ENCODE results near the gene CDHR2.
"Not testable (repeated sequence)": the region's sequence is repeated elsewhere in the genome, so short reads cannot be mapped to it uniquely, and the experiment has no call there.

Gene CDHR2

GRCh38 chr5:176588297-176588696 is 39.2 kb downstream of the CDHR2 start:
- Histone ChIP-seq H3K4me1 (ENCODE audit: control insufficient read depth, insufficient read depth, low read length) (no peaks in the 10 kb centered on the region), H3K27ac (ENCODE audit: low read depth, low read length) (no peak overlapping the region), H3K4me3 (ENCODE audit: low read depth, low read length) (no peak overlapping the region), H3K36me3 (ENCODE audit: control insufficient read depth, insufficient read depth, low read length) (no peaks in the 10 kb centered on the region), H3K27me3 (ENCODE audit: control insufficient read depth, insufficient read depth, low read length) (peaks cover 3% of the 10 kb centered on the region; the same call in 1 of the 2 replicates), H3K9me3 (ENCODE audit: control insufficient read depth, insufficient read depth, low read depth, low read length) (peaks cover 28% of the 10 kb centered on the region), H3K9ac (ENCODE audit: low read length) (no peak overlapping the region)

GRCh38 chr5:176589039-176589769 is 40.1 kb downstream of the CDHR2 start:
- Histone ChIP-seq H3K4me1 (ENCODE audit: control insufficient read depth, insufficient read depth, low read length) (no peaks in the 10 kb centered on the region), H3K4me3 (ENCODE audit: low read depth, low read length) (no peak overlapping the region), H3K36me3 (ENCODE audit: control insufficient read depth, insufficient read depth, low read length) (no peaks in the 10 kb centered on the region), H3K27ac (ENCODE audit: low read depth, low read length) (no peak overlapping the region), H3K9ac (ENCODE audit: low read length) (no peak overlapping the region), H3K27me3 (ENCODE audit: control insufficient read depth, insufficient read depth, low read length) (peaks cover 3% of the 10 kb centered on the region; the same call in 1 of the 2 replicates), H3K9me3 (ENCODE audit: control insufficient read depth, insufficient read depth, low read depth, low read length) (peaks cover 28% of the 10 kb centered on the region)

DNA sequence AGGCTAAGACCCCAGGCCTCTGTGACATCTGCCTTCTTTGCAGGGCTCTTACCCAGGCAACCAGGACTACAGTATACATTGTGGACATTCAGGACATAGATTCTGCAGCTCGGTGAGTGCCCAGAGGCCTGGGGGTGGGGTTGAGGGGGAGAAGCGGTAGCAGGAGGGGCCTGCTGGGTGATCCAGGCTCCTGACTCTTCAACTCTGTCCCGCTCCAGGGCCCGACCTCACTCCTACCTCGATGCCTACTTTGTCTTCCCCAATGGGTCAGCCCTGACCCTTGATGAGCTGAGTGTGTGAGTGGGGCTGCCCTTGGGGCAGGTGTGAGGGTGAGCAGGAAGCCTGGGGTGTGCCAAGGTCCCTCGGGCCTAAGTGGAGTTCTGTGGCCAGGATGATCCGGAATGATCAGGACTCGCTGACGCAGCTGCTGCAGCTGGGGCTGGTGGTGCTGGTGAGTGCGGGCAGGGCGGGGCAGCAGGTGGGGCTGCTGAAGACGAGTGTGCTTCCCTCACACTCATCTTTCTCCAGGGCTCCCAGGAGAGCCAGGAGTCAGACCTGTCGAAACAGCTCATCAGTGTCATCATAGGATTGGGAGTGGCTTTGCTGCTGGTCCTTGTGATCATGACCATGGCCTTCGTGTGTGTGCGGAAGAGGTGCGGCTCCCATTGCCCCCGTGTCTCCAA is 41.0 kb downstream of the CDHR2 start:
- no peak overlapping the region for H3K27ac ChIP-seq (ENCODE audit: low read depth, low read length)
- peaks cover 7% of the 10 kb centered on the region; the same call in 1 of the 2 replicates for H3K27me3 ChIP-seq (ENCODE audit: control insufficient read depth, insufficient read depth, low read length)
- no peak overlapping the region for H3K4me3 ChIP-seq (ENCODE audit: low read depth, low read length)
- peaks cover 20% of the 10 kb centered on the region for H3K9me3 ChIP-seq (ENCODE audit: control insufficient read depth, insufficient read depth, low read depth, low read length)
- H3K4me1 ChIP-seq (ENCODE audit: control insufficient read depth, insufficient read depth, low read length): no peaks in the 10 kb centered on the region
- no peaks in the 10 kb centered on the region for H3K36me3 ChIP-seq (ENCODE audit: control insufficient read depth, insufficient read depth, low read length)
- H3K9ac ChIP-seq (ENCODE audit: low read length): no peak overlapping the region

GRCh38 chr5:176591667-176592066 is 42.5 kb downstream of the CDHR2 start:
- peaks cover 21% of the 10 kb centered on the region for H3K27me3 ChIP-seq (ENCODE audit: control insufficient read depth, insufficient read depth, low read length)

GRCh38 chr5:176592573-176592972 is 43.4 kb downstream of the CDHR2 start:
- Histone ChIP-seq H3K27me3 (ENCODE audit: control insufficient read depth, insufficient read depth, low read length) (peaks cover 23% of the 10 kb centered on the region), H3K9me3 (ENCODE audit: control insufficient read depth, insufficient read depth, low read depth, low read length) (peaks cover 16% of the 10 kb centered on the region), H3K36me3 (ENCODE audit: control insufficient read depth, insufficient read depth, low read length) (no peaks in the 10 kb centered on the region), H3K27ac (ENCODE audit: low read depth, low read length) (no peak overlapping the region), H3K9ac (ENCODE audit: low read length) (no peak overlapping the region), H3K4me3 (ENCODE audit: low read depth, low read length) (no peak overlapping the region), H3K4me1 (ENCODE audit: control insufficient read depth, insufficient read depth, low read length) (no peaks in the 10 kb centered on the region)

More at GRCh38 chr5:176591667-176592066, 42.5 kb downstream of the CDHR2 start:
- H3K9ac ChIP-seq (ENCODE audit: low read length); H3K27ac ChIP-seq (ENCODE audit: low read depth, low read length); H3K4me3 ChIP-seq (ENCODE audit: low read depth, low read length); H3K36me3 ChIP-seq (ENCODE audit: control insufficient read depth, insufficient read depth, low read length); H3K4me1 ChIP-seq (ENCODE audit: control insufficient read depth, insufficient read depth, low read length): not testable (repeated sequence)
- H3K9me3 ChIP-seq (ENCODE audit: control insufficient read depth, insufficient read depth, low read depth, low read length): peaks cover 16% of the 10 kb centered on the region

DNA sequence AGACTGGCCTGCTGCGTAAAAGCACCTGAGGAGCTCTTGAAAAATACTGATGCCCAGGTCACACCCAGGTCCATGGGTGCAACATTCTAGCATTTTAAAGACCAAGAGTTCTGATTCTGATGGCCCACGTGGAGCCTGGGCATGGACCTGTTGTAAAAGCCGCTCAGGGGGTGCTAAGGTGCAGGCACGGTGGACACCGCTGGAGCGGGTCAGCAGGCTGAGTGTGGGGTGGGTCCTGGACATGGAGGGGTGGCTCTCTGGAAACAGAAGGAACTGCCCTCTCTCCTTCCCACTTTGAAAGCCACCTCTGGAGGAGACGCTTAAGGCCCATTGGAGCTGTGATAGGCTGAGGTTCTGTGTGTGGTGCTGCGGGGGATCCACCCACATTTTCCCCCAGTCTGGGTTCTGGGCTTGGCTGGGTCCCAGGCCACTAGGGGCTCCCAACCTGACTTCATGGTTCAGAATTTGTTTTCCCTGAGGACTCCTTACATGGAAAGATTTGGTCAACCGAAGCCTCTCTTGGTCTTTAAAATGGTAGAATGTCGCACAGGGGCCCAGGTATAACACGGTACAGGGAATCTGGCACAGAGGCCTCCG is 44.2 kb downstream of the CDHR2 start:
- H3K27ac ChIP-seq (ENCODE audit: low read depth, low read length): no peak overlapping the region
- no peak overlapping the region for H3K4me3 ChIP-seq (ENCODE audit: low read depth, low read length)
- peaks cover 24% of the 10 kb centered on the region for H3K27me3 ChIP-seq (ENCODE audit: control insufficient read depth, insufficient read depth, low read length)
- no peak overlapping the region for H3K9ac ChIP-seq (ENCODE audit: low read length)
- H3K36me3 ChIP-seq (ENCODE audit: control insufficient read depth, insufficient read depth, low read length): peaks cover 2% of the 10 kb centered on the region; the same call in 1 of the 2 replicates
- peaks cover 16% of the 10 kb centered on the region for H3K9me3 ChIP-seq (ENCODE audit: control insufficient read depth, insufficient read depth, low read depth, low read length)
- H3K4me1 ChIP-seq (ENCODE audit: control insufficient read depth, insufficient read depth, low read length): no peaks in the 10 kb centered on the region

DNA sequence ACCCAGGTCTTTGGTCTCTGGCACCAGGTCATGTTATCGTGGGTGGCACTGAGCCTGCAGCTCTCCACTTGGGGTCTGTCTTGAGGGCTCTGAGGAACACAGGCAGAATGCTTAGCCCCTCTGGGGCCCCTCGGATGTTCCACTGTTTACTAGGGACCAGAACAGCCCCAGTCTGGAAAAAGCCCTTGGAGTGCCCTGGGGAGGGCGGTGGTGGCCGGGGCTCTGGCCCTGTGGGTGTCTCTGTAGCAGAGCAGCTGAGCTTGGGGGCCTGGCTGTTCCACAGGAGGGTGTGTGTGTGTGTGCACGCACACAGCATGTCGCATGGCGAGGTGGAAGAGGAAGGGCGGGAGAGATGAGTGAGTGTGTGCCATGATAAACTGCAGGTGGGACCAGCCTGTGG is 45.4 kb downstream of the CDHR2 start:
- Histone ChIP-seq H3K9me3 (ENCODE audit: control insufficient read depth, insufficient read depth, low read depth, low read length) (peaks cover 16% of the 10 kb centered on the region), H3K9ac (ENCODE audit: low read length) (no peak overlapping the region), H3K27me3 (ENCODE audit: control insufficient read depth, insufficient read depth, low read length) (peaks cover 22% of the 10 kb centered on the region), H3K27ac (ENCODE audit: low read depth, low read length) (no peak overlapping the region), H3K4me3 (ENCODE audit: low read depth, low read length) (no peak overlapping the region), H3K4me1 (ENCODE audit: control insufficient read depth, insufficient read depth, low read length) (no peaks in the 10 kb centered on the region), H3K36me3 (ENCODE audit: control insufficient read depth, insufficient read depth, low read length) (peaks cover 4% of the 10 kb centered on the region; the same call in 1 of the 2 replicates)

DNA sequence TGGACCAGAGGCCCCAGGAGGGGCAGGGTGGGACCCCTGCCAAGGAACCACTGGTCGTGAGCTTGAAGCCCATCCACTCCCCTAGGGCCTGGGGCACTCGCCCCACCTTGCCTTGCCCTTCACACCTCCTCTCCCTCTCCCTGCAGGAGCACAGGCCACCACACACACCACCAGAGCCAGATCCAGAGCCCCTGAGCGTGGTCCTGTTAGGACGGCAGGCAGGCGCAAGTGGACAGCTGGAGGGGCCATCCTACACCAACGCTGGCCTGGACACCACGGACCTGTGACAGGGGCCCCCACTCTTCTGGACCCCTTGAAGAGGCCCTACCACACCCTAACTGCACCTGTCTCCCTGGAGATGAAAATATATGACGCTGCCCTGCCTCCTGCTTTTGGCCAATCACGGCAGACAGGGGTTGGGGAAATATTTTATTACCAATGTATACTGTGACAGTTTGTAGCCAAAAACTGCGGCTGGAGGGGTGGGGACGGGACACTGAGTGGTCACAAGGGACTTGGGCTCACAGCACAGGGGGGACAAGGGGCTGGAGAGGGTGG is 46.3 kb downstream of the CDHR2 start:
- H3K4me1 ChIP-seq (ENCODE audit: control insufficient read depth, insufficient read depth, low read length): no peaks in the 10 kb centered on the region
- H3K9ac ChIP-seq (ENCODE audit: low read length): no peak overlapping the region
- peaks cover 16% of the 10 kb centered on the region for H3K9me3 ChIP-seq (ENCODE audit: control insufficient read depth, insufficient read depth, low read depth, low read length)
- H3K4me3 ChIP-seq (ENCODE audit: low read depth, low read length): no peak overlapping the region
- peaks cover 4% of the 10 kb centered on the region; the same call in 1 of the 2 replicates for H3K36me3 ChIP-seq (ENCODE audit: control insufficient read depth, insufficient read depth, low read length)
- H3K27ac ChIP-seq (ENCODE audit: low read depth, low read length): no peak overlapping the region
- peaks cover 21% of the 10 kb centered on the region for H3K27me3 ChIP-seq (ENCODE audit: control insufficient read depth, insufficient read depth, low read length)

DNA sequence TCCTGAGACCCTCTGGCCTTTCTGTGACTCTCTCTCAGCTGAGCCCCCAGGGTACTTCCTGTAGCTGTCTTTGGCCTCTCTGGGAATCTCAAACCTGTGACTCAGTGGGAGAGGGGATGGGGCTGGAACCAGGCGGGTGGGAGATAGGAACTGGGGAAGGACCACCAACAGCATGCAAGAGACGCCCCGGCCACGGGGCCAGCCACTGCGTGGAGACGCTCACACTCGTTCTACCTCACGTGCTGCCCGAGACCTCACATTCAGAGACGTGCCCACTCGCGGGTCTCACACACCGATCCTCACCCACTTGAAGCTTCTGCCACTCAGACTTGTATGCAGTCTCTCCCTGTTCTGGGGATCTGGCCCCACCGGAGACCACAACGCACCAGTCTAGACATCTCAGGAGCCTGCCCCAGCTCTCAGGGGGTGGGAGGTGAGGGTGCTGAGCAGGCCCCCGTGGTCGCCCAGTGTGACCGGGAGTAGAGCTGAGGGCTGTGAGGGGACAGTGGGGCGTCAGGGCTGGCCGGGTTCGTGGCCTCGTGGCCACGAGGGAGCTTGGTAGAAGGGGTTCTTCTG is 47.0 kb downstream of the CDHR2 start:
- H3K36me3 ChIP-seq (ENCODE audit: control insufficient read depth, insufficient read depth, low read length): peaks cover 4% of the 10 kb centered on the region; the same call in 1 of the 2 replicates

DNA sequence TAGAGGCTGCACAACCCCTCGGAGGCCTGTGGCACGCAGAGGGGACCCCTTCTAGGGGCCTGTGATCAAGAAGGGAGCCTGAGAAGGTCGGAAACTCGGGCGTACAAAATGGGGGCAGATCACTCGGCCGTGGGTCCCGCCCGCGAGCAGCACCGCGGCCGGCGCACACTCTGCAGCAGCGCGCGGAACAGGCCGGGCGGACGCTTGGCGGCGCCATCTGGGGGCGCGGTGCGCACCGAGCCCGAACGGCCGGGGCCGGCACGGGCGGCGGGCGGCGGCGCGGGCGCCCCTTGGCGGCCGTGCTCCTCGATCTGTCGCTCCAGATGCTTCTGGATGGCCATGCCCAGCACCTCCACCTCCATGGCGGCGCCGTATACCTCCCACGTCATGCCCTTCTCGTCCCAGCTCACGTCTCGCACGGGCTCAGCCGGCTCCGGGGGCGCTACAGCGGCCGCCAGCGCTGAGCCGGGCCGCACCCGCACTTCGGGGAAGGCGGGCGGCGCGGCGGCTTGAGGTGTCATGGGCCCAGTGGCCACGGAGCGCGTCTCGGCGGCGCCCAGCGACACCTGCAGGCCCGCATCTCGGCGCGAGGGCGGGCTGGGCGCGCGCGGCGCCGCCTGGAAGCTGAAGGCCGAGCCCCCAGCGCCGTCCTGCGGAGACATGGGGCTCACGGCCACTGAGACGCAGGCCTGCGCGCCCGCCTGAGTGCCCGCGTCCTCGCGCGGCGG is 47.7 kb downstream of the CDHR2 start:
- Histone ChIP-seq H3K36me3 (ENCODE audit: control insufficient read depth, insufficient read depth, low read length) (peaks cover 4% of the 10 kb centered on the region; the same call in 1 of the 2 replicates), H3K9ac (ENCODE audit: low read length) (no peak overlapping the region), H3K27ac (ENCODE audit: low read depth, low read length) (no peak overlapping the region), H3K27me3 (ENCODE audit: control insufficient read depth, insufficient read depth, low read length) (peaks cover 21% of the 10 kb centered on the region), H3K9me3 (ENCODE audit: control insufficient read depth, insufficient read depth, low read depth, low read length) (peaks cover 9% of the 10 kb centered on the region; the same call in 1 of the 2 replicates), H3K4me1 (ENCODE audit: control insufficient read depth, insufficient read depth, low read length) (no peaks in the 10 kb centered on the region), H3K4me3 (ENCODE audit: low read depth, low read length) (peak overlapping the region; percentile 46; the same call in 1 of the 2 replicates)

More for the DNA sequence above, 47.0 kb downstream of the CDHR2 start:
- no peak overlapping the region for H3K9ac ChIP-seq (ENCODE audit: low read length)
- no peak overlapping the region for H3K27ac ChIP-seq (ENCODE audit: low read depth, low read length)
- peaks cover 16% of the 10 kb centered on the region for H3K9me3 ChIP-seq (ENCODE audit: control insufficient read depth, insufficient read depth, low read depth, low read length)
- no peaks in the 10 kb centered on the region for H3K4me1 ChIP-seq (ENCODE audit: control insufficient read depth, insufficient read depth, low read length)
- H3K27me3 ChIP-seq (ENCODE audit: control insufficient read depth, insufficient read depth, low read length): peaks cover 21% of the 10 kb centered on the region
- no peak overlapping the region; the same call in 1 of the 2 replicates for H3K4me3 ChIP-seq (ENCODE audit: low read depth, low read length)

Data from HUES6 (cell line).